SK-N-MC (cell line): ENCODE measurements around the gene NKD1.

Source experiments
- DNase-seq: peaks from one replicate; pipeline ENCODE4 v3.0.0-alpha.2; 2011; ENCODE audit warnings: low read depth, low spot score
- H3K27ac ChIP-seq: fragments of 200-600 bp; sonication (generic); 2 replicates; pipeline ENCODE4 v1.5.1; 2016; ENCODE audit warnings: mixed run types
- H3K36me3 ChIP-seq: fragments of 200-600 bp; sonication (generic); 2 replicates; pipeline ENCODE4 v1.6.1; 2017; ENCODE audit warnings: antibody characterized with exemption, low read length, mixed read lengths; ENCODE audit not compliant: insufficient read depth
- H3K4me3 ChIP-seq: fragments of 200-600 bp; sonication (generic); 2 replicates; pipeline ENCODE4 v1.5.1; 2016
- H3K9ac ChIP-seq: fragments of 200-600 bp; sonication (generic); 2 replicates; pipeline ENCODE4 v1.8.0; 2017; ENCODE audit warnings: mixed run types, mixed read lengths; ENCODE audit not compliant: insufficient read length
- H3K9me3 ChIP-seq: fragments of 200-600 bp; sonication (generic); 2 replicates; pipeline ENCODE4 v1.6.1; 2017; ENCODE audit warnings: low read depth, mild to moderate bottlenecking, antibody characterized with exemption, low read length, moderate library complexity, mixed read lengths
- EZH2 ChIP-seq: fragments of 200-600 bp; sonication (generic); IDR thresholded peaks from one replicate; pipeline ENCODE4 v1.6.1; 2017; ENCODE audit warnings: antibody characterized with exemption
- FOXP2 ChIP-seq: optimal IDR thresholded peaks from 2 replicates; pipeline ENCODE3; 2011; ENCODE audit warnings: mild to moderate bottlenecking, moderate library complexity; ENCODE audit not compliant: insufficient read depth; ENCODE audit errors: extremely low read length, control extremely low read depth
- POLR2AphosphoS5 ChIP-seq: IDR thresholded peaks from 2 replicates; pipeline ENCODE4 v1.6.1; 2012; ENCODE audit warnings: mild to moderate bottlenecking, low read depth, low read length, borderline replicate concordance

The NKD1 gene

DNA sequence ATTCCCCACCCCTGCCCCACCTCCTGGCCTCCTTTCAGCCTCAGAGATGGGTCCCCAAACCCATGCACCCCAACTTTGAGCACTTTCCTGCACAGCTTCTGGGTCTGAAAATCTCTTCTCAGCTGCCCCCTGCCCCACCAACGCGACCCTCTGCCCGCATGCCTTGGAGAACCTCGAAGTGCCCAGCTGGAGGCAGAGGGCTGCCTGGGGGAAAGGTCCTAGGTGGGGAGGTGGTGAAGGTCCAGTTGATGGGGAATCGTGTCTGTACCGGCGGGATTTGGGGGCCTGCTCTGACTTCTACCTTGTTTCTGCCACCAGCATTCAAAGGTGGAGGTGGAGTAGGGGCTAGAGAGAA lies 1.3 kb downstream of the NKD1 start:
- no peaks in the 10 kb centered on the region for H3K36me3 ChIP-seq
- H3K4me3 ChIP-seq = no peak overlapping the region
- TF ChIP-seq POLR2AphosphoS5 (no peak), FOXP2 (no peak), EZH2 (no peak)
- no peak overlapping the region for H3K9ac ChIP-seq
- DNase-seq = no peak
- H3K9me3 ChIP-seq = no peaks in the 10 kb centered on the region
- no peak overlapping the region for H3K27ac ChIP-seq

DNA sequence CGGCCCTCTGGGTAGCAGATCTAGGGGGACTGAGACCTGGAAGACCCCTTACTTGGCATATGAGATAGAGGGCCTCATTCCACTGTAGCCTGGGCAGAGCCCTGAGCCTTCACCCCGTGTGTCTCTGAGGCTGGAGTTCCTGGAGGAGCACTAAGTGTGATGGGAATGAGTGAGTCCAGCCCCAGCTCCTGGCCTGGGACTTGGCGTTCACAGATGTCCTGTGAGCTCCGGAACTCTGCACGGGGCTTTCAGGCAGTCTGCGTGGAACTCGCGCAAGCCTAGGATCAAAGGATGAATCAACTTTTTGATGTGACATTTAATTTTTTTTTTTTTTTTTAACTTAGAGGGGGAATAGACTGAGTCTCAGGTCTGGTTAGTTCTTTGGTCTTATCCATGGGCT lies 1.8 kb downstream of the NKD1 start:
- no peak for DNase-seq
- H3K36me3 ChIP-seq = no peaks in the 10 kb centered on the region
- H3K27ac ChIP-seq = no peak overlapping the region
- no peaks in the 10 kb centered on the region for H3K9me3 ChIP-seq
- TF ChIP-seq FOXP2 (no peak), EZH2 (no peak), POLR2AphosphoS5 (no peak)
- H3K9ac ChIP-seq = no peak overlapping the region
- H3K4me3 ChIP-seq = no peak overlapping the region

DNA sequence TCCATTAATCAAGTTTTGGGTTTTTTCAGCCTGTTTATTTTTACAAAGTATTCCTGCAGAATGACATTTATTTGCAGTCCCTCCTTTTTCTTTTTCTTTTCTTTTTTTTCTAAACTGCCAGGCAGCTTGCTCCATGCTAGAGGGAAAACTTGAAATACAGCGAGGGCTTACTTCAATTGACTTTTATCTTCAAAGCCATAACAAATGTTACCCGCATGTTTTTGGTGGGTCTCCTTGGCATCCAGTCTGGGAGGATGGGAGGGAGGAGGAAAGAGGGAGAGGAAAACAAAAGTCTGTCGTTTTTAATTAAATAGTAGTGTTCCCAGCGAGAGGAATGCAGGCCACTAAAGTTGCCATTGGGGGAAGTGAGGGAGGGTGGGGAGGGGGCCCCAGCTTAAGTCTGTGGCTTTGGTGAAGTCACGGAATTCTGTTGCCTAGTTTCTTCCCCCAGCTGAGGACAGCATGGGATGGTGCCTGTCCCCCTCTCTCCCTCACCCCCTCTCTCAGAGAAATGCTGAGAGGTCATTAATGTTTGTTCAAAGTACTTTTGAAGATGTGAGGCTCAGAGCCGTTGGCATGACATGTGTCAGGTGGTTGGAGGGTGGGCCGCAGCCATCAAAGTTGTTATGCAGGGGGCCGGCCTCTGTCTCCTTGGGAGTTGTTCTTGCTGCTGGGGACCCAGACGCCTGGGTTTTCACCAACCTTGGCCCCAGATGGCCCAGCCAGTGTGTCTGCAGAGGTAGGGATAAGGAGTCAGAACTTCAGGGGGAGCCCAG lies 2.9 kb downstream of the NKD1 start:
- no peak overlapping the region for H3K4me3 ChIP-seq
- H3K36me3 ChIP-seq = no peaks in the 10 kb centered on the region
- DNase-seq = no peak
- H3K9me3 ChIP-seq = no peaks in the 10 kb centered on the region
- H3K9ac ChIP-seq = no peak overlapping the region
- TF ChIP-seq EZH2 = no peak
- no peak for TF ChIP-seq POLR2AphosphoS5
- no peak for TF ChIP-seq FOXP2
- no peak overlapping the region for H3K27ac ChIP-seq

DNA sequence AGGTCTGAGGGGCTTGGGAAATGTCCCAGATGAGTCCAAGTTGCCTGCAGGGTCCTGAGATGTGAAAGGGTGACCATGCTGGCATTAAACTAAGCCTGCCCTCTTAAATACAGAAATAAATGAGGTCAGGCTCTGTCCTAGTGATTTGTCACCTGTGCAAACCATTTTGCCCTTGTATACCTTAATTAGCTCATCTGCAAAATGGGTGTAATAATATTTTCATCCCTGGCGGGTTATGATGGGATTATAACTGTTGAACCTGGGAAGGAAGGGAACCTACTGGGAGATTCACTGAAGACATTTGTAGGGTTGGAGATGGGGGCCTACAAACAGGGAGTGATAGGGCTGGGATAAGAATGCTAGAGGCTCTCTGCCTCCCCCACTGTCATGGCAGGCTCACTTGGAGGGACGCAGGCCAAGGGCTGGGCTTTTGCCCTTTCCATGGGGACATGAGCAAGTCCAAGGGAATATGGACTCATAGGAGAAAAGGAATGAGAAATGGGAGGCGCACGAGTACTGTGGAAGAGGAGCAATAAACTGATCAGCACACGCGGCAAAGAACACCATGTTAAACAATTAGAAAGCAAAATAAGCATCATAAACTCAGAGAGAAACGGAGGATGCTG lies 4.4 kb downstream of the NKD1 start:
- DNase-seq = no peak
- no peak for TF ChIP-seq POLR2AphosphoS5
- no peak for TF ChIP-seq FOXP2
- no peak for TF ChIP-seq EZH2
- H3K9ac ChIP-seq = no peak overlapping the region
- H3K4me3 ChIP-seq = no peak overlapping the region
- H3K9me3 ChIP-seq = no peaks in the 10 kb centered on the region
- H3K36me3 ChIP-seq = no peaks in the 10 kb centered on the region
- no peak overlapping the region for H3K27ac ChIP-seq

DNA sequence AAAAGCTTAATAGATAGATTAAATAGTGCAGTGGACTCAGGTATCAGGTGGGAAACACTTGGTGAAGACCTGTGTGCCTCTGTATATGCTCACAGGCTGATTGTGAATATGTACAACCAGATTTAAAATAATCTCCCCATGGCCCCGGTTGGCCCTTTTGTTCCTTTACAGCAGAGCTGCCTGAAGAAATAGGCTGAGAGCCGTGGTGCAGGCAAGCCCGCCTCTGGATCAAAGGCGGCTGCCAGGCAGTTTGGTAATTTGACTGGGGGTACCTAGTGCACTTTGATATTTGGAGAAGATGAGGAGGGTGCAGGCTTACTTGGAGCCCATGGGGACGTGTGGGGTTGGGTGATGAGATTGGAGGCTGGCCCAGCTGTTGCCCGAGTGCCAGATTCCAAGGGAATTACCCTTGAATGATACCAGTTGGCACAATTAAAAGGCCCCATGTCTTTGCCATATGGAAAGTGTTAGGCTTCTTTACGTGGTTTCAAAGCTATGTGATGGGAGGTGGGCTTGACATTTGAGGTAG lies 5.0 kb downstream of the NKD1 start:
- H3K36me3 ChIP-seq = no peaks in the 10 kb centered on the region
- no peaks in the 10 kb centered on the region for H3K9me3 ChIP-seq
- no peak for DNase-seq
- TF ChIP-seq FOXP2 (no peak), POLR2AphosphoS5 (no peak), EZH2 (no peak)
- no peak overlapping the region for H3K9ac ChIP-seq
- no peak overlapping the region for H3K27ac ChIP-seq
- no peak overlapping the region for H3K4me3 ChIP-seq

DNA sequence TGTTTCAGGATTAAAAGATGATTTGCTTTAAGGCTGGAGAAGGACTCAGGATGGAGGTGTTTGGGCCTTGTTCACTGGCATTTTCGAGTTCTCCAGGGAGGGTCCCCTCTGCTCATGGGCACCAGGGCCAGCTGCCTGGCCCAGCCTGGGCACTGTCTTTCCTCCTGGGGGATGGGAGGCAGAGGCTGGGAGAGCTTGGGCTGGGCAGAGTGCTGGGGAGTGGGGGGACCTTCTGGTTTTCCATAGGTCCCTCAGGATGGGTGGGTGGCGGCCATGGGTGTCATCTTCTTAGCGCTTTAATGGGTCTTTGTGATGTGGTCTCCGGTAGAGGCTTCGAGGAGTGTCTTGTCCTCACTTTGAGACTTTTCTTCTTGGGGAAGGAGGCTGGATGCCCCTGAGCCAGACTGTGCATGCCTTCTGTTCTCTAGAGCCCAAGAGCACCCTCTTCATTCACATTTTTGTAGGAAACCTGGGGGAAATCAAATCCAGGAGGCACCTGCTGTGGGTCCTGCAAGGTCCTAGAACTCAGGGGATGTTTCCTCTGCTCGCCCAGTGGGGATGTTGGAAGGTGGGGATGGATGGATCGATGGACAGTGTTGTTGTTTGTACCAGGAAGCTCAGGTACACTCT lies 5.7 kb downstream of the NKD1 start:
- Histone ChIP-seq H3K9ac (no peak overlapping the region), H3K27ac (no peak overlapping the region), H3K4me3 (no peak overlapping the region), H3K36me3 (no peaks in the 10 kb centered on the region), H3K9me3 (no peaks in the 10 kb centered on the region)
- DNase-seq = no peak
- TF ChIP-seq EZH2 (no peak), FOXP2 (no peak)

DNA sequence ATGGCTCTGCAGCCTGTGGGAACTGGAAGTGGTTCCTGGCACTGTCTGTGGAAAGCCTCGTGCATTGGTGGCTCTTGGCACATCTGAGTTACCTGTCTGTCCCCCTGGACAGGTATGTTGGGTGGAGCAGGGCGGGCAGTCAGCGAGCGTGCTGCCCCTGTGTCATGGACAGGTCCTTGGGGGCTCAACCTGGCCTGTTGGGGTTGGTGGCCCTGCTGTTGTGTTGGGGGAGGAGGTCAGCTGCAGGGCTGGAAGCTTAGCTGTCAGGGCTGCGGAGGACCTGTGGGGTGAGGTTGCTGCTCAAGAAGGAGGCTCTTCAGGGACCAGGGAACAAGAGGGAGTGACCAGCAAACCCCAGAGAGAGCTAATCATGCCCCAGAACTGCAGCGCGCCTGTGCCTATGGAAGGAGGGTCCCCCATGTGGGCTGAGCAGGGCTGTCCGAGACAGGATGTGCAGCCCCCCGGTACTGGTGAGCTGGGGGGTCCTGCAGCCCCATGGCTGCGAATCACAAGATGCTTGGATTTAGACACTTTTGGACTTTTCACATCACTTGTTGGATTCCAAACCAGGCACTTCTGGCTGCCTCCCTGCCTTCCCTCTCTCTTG lies 7.2 kb downstream of the NKD1 start:
- no peak overlapping the region for H3K9ac ChIP-seq
- H3K27ac ChIP-seq = no peak overlapping the region
- no peaks in the 10 kb centered on the region for H3K9me3 ChIP-seq
- DNase-seq = no peak
- TF ChIP-seq EZH2 (no peak), FOXP2 (no peak), POLR2AphosphoS5 (no peak)
- H3K4me3 ChIP-seq = no peak overlapping the region
- H3K36me3 ChIP-seq = no peaks in the 10 kb centered on the region
